HepG2 (cell line): Measurements from ENCODE around the gene MSL2. TPM values are rescaled to one million over a fixed set of nuclear protein-coding genes. Genes with fewer than 3 reads are reported as not detected.

Source experiments
- ATAD3A ChIP-seq: sonication (generic); formaldehyde crosslinking; IDR thresholded peaks from 2 replicates; pipeline ENCODE4 v1.4.0; 2020; ENCODE audit warnings: missing genetic modification reagents
- BHLHE40 ChIP-seq: IDR thresholded peaks from 2 replicates; pipeline ENCODE4 v1.6.1; 2011; ENCODE audit warnings: low read length, improper control_type of control experiment
- CBX1 ChIP-seq: IDR thresholded peaks from one replicate; pipeline ENCODE4 v1.6.1; 2016; ENCODE audit warnings: antibody characterized with exemption, low read depth
- HDAC2 ChIP-seq: sonication (generic); formaldehyde crosslinking; IDR thresholded peaks from 2 replicates; pipeline ENCODE4 v1.4.0; 2020; ENCODE audit warnings: missing genetic modification reagents
- HNF1B ChIP-seq: sonication (generic); formaldehyde crosslinking; IDR thresholded peaks from 2 replicates; pipeline ENCODE4 v1.5.1; 2020; ENCODE audit warnings: mild to moderate bottlenecking, moderate library complexity, missing genetic modification reagents
- LCORL ChIP-seq, 2 experiments: fragments of 450-650 bp in 1 of 2; sonication (generic) in 1 of 2; formaldehyde crosslinking in 1 of 2; IDR thresholded peaks; 2 replicates each; pipeline versions ENCODE4 v1.5.0 to v1.6.1; 2017 to 2020; ENCODE audit warnings: antibody characterized with exemption in 1 of 2, missing genetic modification reagents in 1 of 2
- MNT ChIP-seq: fragments of 450-650 bp; IDR thresholded peaks from 2 replicates; pipeline ENCODE4 v1.6.1; 2016
- PAXIP1 ChIP-seq: sonication (generic); formaldehyde crosslinking; conservative IDR thresholded peaks from 2 replicates; pipeline ENCODE4 v1.4.0; 2020; ENCODE audit warnings: mild to moderate bottlenecking, missing genetic modification reagents, moderate library complexity
- PBX3 ChIP-seq: sonication (generic); formaldehyde crosslinking; IDR thresholded peaks from 2 replicates; pipeline ENCODE4 v1.8.1; 2023; ENCODE audit warnings: missing genetic modification reagents, inconsistent platforms, borderline replicate concordance
- SAP130 ChIP-seq: IDR thresholded peaks from 2 replicates; pipeline ENCODE4 v1.6.1; 2016; ENCODE audit warnings: low read depth
- ZBTB20 ChIP-seq: sonication (generic); formaldehyde crosslinking; IDR thresholded peaks from 2 replicates; pipeline ENCODE4 v1.8.1; 2023; ENCODE audit warnings: missing genetic modification reagents, low read depth, mild to moderate bottlenecking, borderline replicate concordance
- ZFP36 ChIP-seq: fragments of 150-350 bp; IDR thresholded peaks from 2 replicates; pipeline ENCODE4 v1.6.1; 2018; ENCODE audit warnings: borderline replicate concordance, low read length, low read depth; ENCODE audit not compliant: partially characterized antibody
- ZFP90 ChIP-seq: sonication (generic); formaldehyde crosslinking; IDR thresholded peaks from 2 replicates; pipeline ENCODE4 v1.8.0; 2022; ENCODE audit warnings: missing genetic modification reagents, mild to moderate bottlenecking, inconsistent platforms, borderline replicate concordance
- ZNF230 ChIP-seq: sonication (generic); formaldehyde crosslinking; IDR thresholded peaks from 2 replicates; pipeline ENCODE4 v1.4.0; 2020; ENCODE audit warnings: mild to moderate bottlenecking, missing genetic modification reagents
- ZNF430 ChIP-seq: sonication (generic); formaldehyde crosslinking; IDR thresholded peaks from 2 replicates; pipeline ENCODE4 v1.9.0; 2021; ENCODE audit warnings: mild to moderate bottlenecking, missing genetic modification reagents
- ZNF547 ChIP-seq: sonication (generic); formaldehyde crosslinking; IDR thresholded peaks from 2 replicates; pipeline ENCODE4 v1.5.1; 2020; ENCODE audit warnings: mild to moderate bottlenecking, missing genetic modification reagents
- ZNF552 ChIP-seq: sonication (generic); formaldehyde crosslinking; IDR thresholded peaks from 2 replicates; pipeline ENCODE4 v1.9.0; 2022; ENCODE audit warnings: missing genetic modification reagents, mild to moderate bottlenecking, borderline replicate concordance
- ZNF7 ChIP-seq: IDR thresholded peaks from 2 replicates; pipeline ENCODE4 v1.6.1; 2016; ENCODE audit warnings: missing biosample characterization, missing genetic modification reagents
- ZUFSP ChIP-seq: sonication (generic); formaldehyde crosslinking; IDR thresholded peaks from 2 replicates; pipeline ENCODE4 v1.9.0; 2021; ENCODE audit warnings: missing genetic modification reagents, mild to moderate bottlenecking, borderline replicate concordance
- polyA plus RNA-seq, 8 experiments: library from polyadenylated mRNA; depleted of rRNA in 3 of 8; stranded (reverse) in 7 of 8; unstranded in 1 of 8; fragments of >200 nt; fragmentation: Illumina TruSeq in 4 of 8; extraction: Trizol in 4 of 8; gene quantifications; 2 replicates each; pipeline versions ENCODE4 v1.2.1 to v1.2.3, GENCODE V29; 2011 to 2016; ENCODE audit warnings: low read depth in 4 of 8, missing spikeins in 1 of 8, mixed read lengths in 1 of 8; ENCODE audit not compliant: insufficient read depth in 1 of 8
- total RNA-seq, 5 experiments: library from RNA; depleted of rRNA; stranded (reverse); fragments of >200 nt; fragmentation: Illumina TruSeq; extraction: Trizol; gene quantifications; 2 replicates each; pipeline ENCODE4 v1.2.3, GENCODE V29; 2016; ENCODE audit warnings: low read depth in 1 of 5

Gene MSL2
- total and polyA plus RNA-seq, 2 of the 13 experiments (the other 11 are each of a cell fraction or from before 2014, with no cell fraction given), result 6.9 to 11.7 TPM

GRCh38 chr3:136194409-136195257 is 1.5 kb downstream of the MSL2 start (continued):
- TF ChIP-seq PAXIP1 (no peak), PBX3 (CRISPR knock-in tag) (no peak), BHLHE40 (no peak), MNT (peak; percentile 14; the same call in 1 of the 2 replicates), HNF1B (CRISPR knock-in tag) (no peak), SAP130 (CRISPR knock-in tag) (peak; percentile 62; the same call in 1 of the 2 replicates), ZFP36 (no peak), ZUFSP (CRISPR knock-in tag) (no peak), LCORL (IDR thresholded peaks at IDR 0.05) (no peak), LCORL (CRISPR knock-in tag; IDR thresholded peaks at IDR 0.05) (no peak), ZNF7 (CRISPR knock-in tag) (no peak), ZNF552 (CRISPR knock-in tag) (no peak), ATAD3A (no peak), ZNF230 (CRISPR knock-in tag) (0 out of 2 replicates have a peak, but pooled peaks have one; percentile 3), ZNF547 (CRISPR knock-in tag) (no peak), CBX1 (no peak), ZNF430 (CRISPR knock-in tag) (no peak), ZBTB20 (0 out of 2 replicates have a peak, but pooled peaks have one; percentile 19), ZFP90 (0 out of 2 replicates have a peak, but pooled peaks have one; percentile 26), HDAC2 (CRISPR knock-in tag) (no peak)
